Measurements from ENCODE around the gene MAP2K1. TPM values are rescaled to one million over a fixed set of nuclear protein-coding genes. Genes with fewer than 3 reads are reported as not detected.

Gene MAP2K1
- polyA plus RNA-seq, 3 donors = 51.1 to 51.6 (median 51.4) TPM

DNA sequence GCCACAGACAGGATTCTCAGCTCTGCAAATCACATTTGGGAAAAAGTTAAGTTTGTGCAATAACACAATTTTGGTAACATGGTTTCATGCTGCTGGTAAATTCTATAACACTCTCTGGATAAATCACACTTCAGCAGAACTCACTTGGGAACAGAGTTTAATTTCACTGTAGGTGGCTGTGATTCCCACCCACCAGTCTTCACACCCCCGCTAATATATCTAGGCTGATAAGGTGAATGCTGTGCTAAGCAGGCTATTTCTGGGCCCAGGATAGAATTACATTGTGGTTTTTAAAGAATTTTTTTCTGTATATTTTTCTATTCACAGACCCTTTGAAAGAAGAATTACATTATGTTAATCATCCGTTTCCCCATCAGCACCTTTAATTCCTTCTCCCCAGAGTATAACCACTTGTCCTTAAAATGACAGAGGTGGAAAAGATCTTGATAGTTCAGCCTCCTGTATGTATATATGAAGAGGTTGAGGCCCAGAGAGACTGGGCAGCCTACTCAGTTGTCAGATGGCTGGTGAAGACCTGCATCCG is 22.9 kb downstream of the MAP2K1 start:
- DNase-seq (ENCODE audit: extremely low read depth in 1 of 11, low read depth in 9 of 11, low spot score in 4 of 11) = no peak

DNA sequence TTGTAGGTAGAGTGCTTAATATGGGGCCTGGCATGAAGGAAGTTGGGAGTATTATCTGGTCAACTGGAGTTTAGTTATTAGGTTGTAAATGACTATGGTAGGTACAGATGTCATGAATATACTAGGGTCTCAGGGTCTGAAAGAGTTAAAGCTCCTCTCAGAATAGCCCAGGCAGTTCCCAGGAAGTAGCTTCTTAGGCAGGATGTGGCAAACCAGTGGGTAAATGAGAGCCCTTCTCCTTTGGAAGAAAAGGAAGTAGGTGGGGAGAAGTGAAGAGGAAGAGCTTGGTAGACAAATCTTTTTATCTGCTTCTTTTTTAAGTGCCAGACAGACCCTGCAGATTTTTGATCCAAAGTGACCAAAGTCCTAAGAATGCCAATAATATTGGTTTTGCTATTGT is 24.5 kb downstream of the MAP2K1 start:
- no peak for DNase-seq (ENCODE audit: extremely low read depth in 1 of 11, low read depth in 9 of 11, low spot score in 4 of 11)

DNA sequence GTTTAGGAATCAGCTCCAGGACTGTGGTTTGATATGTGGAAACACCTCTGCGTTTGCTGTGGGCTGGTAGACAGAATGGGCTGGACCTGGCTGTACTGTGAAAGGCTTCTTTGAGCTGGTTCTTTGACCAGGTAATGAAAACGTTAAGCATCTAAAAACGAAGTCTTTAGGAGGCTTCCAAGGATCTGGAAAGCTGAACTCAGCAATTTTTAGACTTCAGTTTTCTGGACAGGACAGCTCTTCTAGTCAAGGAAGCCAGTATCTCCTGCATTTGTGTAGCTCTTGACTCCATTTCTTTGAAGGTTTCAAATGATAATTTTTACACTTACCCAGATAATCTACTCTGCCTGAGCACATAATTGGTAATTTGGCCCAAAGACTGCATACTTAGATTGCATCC is 25.5 kb downstream of the MAP2K1 start:
- DNase-seq (ENCODE audit: extremely low read depth in 1 of 11, low read depth in 9 of 11, low spot score in 4 of 11) = no peak

DNA sequence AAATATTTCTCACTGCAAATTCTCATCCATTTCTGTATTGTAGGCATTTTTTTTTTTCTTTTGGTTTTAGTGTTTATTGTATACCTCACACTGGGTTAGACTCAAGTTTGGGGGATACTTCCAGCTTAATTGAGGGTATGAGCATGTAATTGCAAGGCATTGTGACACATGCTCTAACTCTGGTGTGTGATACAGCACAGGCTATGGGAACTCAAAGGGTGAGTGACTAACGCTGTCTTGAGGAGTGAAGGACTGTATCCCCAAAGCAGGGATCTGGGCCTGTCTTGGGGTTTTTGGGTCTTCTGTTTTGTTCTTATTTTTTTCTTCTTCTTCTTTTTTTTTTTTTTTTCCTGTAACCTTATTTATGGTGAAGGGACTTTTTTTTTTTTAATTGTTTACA is 26.9 kb downstream of the MAP2K1 start:
- DNase-seq (ENCODE audit: extremely low read depth in 1 of 11, low read depth in 9 of 11, low spot score in 4 of 11) = no peak

DNA sequence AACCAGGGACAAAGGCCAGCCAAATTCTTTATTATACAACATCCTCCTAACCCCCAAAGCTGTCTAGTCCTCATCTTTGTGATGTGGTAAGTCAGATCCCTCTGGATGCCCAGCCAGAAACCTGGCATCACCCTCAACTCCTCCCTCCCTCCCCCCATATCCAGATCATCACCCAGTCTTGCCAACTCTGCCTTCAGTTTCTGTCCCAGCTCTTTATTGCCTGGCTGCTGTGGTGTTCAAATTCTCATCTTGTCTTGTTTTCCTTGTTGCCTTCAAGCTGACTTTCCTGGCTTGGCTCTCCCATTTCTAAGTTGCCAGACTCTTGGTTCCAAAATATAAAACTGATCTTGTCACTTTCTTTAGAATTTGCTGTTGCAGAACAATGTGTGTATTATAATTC is 28.6 kb downstream of the MAP2K1 start:
- no peak for DNase-seq (ENCODE audit: extremely low read depth in 1 of 11, low read depth in 9 of 11, low spot score in 4 of 11)

DNA sequence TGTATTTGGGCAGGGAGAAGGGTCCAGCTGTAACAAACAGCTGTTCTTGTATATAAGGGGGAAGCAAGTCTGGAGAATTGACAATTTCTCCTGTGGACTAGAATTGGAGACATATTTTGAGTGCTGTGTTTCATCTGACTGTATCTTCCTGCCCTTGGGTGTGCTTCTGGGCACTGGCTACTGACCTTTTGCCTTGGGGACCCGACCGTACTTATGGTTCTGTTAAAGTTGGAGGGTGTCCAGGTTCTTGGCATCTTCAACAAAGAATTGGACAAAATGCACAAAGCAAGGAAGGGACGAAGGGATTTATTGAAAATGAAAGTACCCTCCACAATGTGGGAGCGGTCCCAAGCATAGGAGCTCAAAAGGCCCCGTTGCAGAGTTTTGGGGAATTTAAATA is 31.0 kb downstream of the MAP2K1 start:
- no peak for DNase-seq (ENCODE audit: extremely low read depth in 1 of 11, low read depth in 9 of 11, low spot score in 4 of 11)

DNA sequence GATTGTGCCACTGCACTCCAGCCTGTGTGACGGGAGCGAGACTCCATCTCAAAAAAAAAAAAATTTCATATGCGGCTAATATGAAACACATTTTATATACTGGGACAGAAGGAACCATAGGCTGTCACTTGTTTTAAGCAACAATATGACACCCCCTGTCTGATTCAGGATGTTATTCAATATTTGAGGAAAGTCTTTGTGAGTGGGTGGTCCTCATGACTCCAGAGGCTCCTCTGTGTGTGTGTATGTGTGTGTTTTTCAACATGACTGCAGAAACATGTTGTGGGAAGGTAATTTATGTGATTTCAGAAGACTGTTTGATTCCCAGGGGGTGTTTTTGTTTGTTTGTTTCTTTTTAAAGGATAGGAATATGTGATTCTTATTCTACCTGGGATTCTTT is 32.8 kb downstream of the MAP2K1 start:
- DNase-seq (ENCODE audit: extremely low read depth in 1 of 11, low read depth in 9 of 11, low spot score in 4 of 11) = no peak

DNA sequence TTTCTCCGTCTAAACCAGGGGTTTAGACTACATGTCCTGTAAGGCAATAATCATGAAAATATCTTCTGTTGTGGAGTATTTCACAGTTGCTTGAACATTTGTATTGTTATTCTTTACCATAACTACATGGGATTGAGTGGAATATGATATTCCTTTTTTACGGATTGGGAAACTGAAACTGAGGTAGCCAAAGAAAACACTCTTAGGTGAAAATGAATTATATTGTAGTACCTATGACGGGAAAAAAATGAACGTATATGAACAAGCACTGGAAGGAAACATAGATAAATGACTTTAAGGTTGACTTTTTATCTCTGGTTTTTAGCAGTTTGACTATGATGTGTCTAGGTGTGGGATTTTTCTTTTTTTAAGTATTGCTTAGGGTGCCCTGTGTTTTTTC is 35.6 kb downstream of the MAP2K1 start:
- DNase-seq (ENCODE audit: extremely low read depth in 1 of 11, low read depth in 9 of 11, low spot score in 4 of 11) = no peak

DNA sequence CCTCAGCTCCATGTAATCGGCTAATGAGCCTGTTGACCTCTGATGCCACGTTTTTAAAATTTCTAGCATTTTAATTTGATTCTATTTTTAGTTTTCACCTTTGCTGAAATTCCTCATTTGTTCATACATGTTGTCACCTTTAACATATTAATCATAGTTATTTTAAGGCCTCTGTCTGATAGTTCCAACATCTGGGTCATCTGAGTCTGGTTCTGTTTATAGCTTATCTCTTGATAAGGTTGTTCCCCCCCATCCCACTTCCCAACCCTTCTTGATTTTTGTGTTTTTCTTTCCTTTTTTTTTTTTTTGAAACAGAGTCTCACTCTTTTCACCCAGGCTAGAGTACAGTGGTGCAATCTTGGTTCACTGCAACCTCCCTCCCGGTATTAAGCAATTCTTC is 36.4 kb downstream of the MAP2K1 start:
- no peak for DNase-seq (ENCODE audit: extremely low read depth in 1 of 11, low read depth in 9 of 11, low spot score in 4 of 11)

DNA sequence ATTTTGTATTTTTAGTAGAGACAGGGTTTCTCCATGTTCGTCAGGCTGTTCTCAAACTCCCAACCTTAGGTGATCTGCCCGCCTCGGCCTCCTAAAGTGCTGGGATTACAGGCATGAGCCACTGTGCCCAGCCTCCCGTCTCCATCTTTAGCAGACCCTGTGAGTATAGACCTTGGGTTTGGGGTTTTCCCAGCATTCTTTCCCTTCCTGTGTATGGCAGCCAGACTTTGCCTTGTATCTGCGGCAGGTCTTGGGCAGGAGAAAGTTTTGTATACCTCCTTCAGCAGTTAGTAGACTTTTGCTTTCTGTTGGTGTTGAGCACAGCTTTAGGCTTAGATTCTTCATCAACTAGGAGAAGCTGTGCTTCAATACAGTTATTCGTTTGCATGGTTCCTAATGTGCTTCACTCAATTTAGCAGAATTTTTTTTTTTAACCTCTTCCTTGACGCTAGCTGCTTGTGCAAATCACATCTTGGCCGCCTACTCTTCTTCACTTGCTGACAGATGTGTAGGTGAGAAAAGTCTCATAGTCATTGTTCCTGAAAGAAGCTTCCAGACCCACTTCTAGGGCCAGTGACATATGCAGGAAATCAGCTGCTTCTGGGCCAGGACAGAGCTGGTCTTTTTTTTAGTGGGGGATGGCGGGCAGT is 38.4 kb downstream of the MAP2K1 start:
- DNase-seq (ENCODE audit: extremely low read depth in 1 of 11, low read depth in 9 of 11, low spot score in 4 of 11) = no peak

DNA sequence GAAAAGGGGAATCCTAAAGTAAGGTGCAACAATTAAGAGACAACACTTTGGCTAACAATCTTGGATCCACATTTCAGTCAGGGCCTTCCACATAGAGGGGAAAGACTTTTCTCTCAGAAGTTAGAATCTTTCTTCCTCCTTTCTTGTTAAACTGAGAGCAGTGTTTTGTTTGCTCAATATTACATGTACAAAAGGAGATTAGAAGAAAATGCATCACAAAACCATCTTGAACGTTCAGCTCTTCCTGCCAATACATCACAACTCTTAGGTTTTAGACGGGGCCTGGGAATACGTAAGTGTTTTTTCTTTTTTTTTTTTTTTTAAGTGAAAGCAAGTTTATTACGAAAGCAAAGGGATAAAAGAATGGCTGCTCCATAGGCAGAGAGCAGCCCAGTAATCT is 39.1 kb downstream of the MAP2K1 start:
- no peak for DNase-seq (ENCODE audit: extremely low read depth in 1 of 11, low read depth in 9 of 11, low spot score in 4 of 11)

DNA sequence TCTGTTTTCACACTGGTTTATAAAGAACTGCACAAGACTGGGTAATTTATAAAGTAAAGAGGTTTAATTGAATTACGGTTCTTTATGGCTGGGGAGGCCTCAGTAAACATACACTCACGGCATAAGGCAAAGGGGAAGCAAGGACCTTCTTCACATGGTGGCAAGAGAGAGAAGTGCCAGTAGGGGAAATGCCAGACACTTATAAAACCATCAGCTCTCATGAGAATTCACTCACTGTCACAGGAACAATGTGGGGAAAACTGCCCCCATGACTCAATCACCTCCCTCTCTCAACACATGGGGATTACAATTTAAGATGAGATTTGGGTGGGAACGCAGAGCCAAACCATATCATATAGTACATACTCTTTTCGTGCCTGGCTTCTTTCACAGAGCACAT is 42.4 kb downstream of the MAP2K1 start:
- DNase-seq (ENCODE audit: extremely low read depth in 1 of 11, low read depth in 9 of 11, low spot score in 4 of 11) = no peak

DNA sequence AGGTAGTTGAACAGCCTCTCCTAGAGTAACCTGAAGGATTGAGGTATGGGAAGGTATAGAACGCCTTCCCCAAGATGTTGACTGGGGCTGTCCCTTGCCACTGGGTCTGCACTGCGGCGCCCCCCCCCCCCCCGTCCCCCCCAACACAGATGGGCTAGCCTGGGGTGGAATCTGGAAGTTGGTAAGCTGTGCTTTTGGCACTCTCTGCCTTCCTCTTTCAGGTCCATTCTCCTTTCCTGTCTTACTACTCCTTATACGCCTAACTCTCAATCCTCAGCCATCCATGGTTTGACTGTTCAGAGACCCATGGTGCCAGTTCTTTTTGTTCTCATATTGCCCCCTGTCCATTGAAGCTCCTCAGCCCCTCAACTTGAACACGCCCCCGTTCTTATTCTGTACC is 42.8 kb downstream of the MAP2K1 start:
- no peak for DNase-seq (ENCODE audit: extremely low read depth in 1 of 11, low read depth in 9 of 11, low spot score in 4 of 11)

DNA sequence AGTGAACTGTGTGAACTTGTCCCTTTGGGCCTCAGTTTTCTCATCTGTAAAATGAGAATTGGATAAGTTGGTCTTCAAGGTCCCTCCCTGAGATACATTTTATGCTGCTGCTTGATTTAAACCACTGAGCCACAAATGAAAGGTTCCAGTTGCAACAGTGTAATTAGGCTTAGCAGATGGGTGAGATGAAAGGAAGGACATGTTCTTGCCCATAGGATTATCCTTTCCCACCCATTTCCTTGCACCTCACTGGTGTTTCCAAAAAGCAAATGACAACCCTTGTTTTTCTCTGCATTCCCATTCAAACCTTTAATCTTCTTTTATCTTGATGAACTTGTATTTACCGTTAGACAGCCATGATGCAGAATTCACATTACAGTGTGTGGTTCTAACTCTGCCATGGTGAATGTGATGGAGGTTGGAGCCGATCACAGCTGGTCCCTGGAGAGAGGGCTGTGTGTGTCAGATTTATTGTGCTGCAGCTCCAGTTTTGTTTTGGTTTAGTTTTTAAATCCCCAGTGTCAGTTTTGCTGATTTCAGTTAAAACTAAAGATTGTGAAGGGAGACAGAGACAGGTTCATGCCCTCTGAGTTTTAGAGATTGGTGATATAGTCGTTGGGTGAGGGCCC is 44.0 kb downstream of the MAP2K1 start:
- DNase-seq (ENCODE audit: extremely low read depth in 1 of 11, low read depth in 9 of 11, low spot score in 4 of 11) = no peak

DNA sequence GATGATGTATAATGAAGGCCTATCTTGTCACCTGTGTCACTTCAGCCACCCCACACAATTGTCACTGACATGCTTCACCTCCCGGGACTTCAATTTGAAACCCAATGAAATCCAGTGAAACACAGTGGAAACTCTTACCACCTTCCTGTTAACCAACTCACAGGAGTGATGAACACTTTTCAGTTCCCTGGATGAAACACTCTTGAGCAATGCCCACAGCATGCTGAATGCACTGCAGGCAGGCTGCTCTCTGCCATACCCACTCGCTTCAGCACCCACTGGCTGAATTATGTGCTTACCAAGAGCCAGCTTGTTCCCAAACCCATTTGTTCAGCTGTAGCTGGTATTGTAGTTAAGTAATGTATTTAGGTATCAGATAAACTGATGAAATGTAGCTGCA is 47.0 kb downstream of the MAP2K1 start:
- DNase-seq (ENCODE audit: extremely low read depth in 1 of 11, low read depth in 9 of 11, low spot score in 4 of 11) = no peak

DNA sequence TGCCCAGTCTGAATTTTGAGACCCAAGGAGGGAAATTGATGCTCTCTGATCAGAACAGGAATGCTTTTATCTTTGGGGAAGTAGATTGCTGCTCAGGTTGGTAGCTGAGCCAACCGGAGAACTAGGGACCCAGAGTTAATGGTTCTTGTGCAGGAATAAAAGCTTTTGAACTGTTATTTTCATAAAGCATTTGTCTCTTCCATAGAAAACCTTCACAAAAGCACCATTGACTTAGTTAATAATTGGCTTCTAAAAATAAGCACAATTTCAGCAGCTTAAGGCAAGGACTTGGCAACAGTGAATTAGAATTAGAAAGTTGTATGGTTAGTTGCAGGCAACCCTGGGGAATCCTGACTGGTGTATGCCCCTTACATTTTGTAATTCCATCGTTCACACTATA is 53.8 kb downstream of the MAP2K1 start:
- DNase-seq (ENCODE audit: extremely low read depth in 1 of 11, low read depth in 9 of 11, low spot score in 4 of 11) = no peak

DNA sequence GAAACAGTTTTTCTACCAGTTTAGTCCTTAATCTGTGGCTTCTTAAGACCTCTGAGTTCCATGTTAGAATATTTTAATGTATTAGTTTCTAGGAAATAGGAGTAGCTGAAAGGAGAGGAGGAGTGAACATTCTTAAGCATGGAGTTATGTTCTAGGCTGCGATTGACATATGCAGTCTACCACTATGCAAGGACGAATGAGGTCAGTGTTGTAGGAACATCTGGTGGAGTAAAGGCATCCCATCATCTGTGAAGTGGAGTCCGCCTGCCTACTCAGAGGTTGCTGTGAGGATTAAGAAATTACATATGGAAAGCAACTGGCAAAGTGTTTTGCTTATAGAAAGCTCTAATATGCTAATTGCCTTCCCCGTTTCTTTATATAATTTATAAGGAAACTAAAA is 65.7 kb downstream of the MAP2K1 start:
- DNase-seq (ENCODE audit: extremely low read depth in 1 of 11, low read depth in 9 of 11, low spot score in 4 of 11) = no peak

DNA sequence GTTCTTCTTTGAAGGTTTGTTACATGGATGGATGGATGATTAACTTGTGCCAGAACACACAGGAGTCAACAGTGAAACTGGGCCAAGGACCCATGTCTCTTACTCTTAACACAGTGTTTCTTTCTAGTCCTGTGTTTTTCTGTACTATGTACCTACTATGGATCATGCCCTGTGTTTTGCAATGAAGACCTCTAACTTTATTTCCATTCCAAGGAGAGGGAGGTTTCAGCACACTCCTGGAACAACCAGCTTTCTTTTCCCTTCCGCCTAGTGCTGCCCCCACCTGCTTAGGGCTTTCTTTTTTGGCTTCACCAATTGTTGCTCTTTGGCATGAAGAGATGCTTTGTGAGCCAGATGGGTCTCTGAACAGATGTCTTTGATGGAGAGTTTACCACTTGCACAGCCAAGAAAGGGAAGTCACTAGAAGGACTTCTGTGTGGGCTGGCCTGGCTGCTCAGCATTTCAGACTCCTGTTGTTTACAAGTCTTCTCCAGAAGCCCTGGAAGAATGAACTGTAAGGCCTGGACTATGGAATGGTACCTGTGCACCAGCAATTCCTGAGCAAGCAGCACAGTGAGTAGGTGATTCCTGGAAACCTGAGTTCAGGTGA is 66.4 kb downstream of the MAP2K1 start:
- DNase-seq (ENCODE audit: extremely low read depth in 1 of 11, low read depth in 9 of 11, low spot score in 4 of 11) = no peak

DNA sequence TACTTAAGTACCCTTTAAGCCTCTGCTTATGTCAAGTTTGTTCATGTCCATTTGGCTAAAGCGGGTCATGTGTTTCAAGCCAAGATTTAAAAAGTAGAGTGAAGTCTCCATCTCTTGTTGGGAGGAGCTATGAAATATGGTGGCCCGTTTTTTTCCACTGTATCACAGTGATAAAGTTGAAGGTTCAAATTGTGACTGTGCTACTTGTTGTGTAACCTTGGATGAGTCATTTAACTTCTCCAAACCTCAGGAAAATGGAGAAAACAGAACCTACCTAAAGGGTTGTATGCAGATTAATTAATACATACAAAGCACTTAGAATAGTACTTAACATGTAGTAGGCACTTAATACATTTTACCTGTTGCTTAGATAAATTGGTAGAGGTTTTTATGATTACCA is 67.4 kb downstream of the MAP2K1 start:
- no peak for DNase-seq (ENCODE audit: extremely low read depth in 1 of 11, low read depth in 9 of 11, low spot score in 4 of 11)

DNA sequence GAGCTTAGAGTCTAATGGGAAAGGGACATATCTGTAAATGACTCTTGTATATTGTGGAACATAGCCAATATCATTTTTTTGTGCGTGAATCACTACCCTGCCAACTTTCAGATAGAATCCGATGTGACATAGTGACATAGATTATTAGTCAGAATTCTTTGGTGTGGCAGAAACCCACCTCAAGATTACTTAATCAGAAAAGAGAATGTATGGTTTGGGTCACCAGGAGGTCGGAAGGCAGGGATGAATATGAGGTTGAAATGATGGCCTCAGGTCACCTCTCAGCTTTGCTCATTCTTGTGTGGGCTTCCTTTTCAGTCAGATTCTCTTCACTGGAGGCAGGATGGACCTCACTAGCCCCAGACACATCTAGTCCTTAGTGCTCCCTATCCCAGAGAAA is 69.5 kb downstream of the MAP2K1 start:
- no peak for DNase-seq (ENCODE audit: extremely low read depth in 1 of 11, low read depth in 9 of 11, low spot score in 4 of 11)
